H7 (cell line): ENCODE results near the gene RASGEF1B. TPM values are rescaled to one million over a fixed set of nuclear protein-coding genes. Genes with fewer than 3 reads are reported as not detected.

Experiments
- DNase-seq: peaks from one replicate; pipeline ENCODE4 v3.0.0; 2012
- H3K27me3 ChIP-seq: 2 replicates; pipeline ENCODE4 v1.6.0; 2011; ENCODE audit warnings: mild to moderate bottlenecking, low read length; ENCODE audit not compliant: control insufficient read depth, insufficient read depth
- H3K36me3 ChIP-seq: replicated peaks from 2 replicates; pipeline ENCODE4 v1.5.1; 2011; ENCODE audit warnings: low read length; ENCODE audit not compliant: control insufficient read depth, insufficient read depth
- H3K4me3 ChIP-seq: 2 replicates; pipeline ENCODE4 v1.5.1; 2011; ENCODE audit warnings: low read depth, mild to moderate bottlenecking, control low read depth, low read length, moderate library complexity; ENCODE audit not compliant: insufficient read depth
- total RNA-seq: library from RNA; depleted of rRNA; stranded (reverse); fragments of >200 nt; shearing (Covaris generic); gene quantifications from 2 replicates; pipeline ENCODE4 v1.2.3, GENCODE V29; 2014

Gene RASGEF1B
- total RNA-seq, 1 experiment from 2014 or later: 4.0 TPM

DNA sequence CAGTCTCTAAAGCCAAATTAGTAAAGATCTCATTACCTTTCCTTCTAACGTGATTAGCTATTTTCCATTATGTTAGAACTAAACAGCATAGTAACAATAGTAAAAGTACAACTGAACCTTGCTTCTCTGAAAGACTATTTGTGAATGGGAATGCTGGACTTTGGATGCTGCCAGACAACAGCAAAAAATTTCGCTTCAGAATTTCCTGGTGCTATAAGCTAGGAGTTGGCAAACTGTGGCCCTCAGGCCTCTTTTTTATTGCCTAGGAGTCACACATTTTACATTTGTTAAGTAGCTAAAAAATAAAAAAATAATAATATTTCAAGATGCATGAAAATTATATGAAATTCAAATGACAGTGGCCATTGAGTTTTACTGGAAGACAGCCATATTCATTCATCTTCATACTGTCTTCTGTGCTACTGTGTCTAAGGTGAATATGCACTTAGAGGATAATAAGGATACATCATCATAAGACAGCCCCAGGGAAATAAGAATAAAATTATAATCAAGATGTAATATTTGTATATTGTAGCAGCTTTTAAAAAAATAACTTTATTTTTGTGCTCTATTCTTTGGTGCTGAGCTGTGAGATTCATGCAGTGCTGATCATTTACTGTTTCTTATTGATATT is 34.6 kb downstream of the RASGEF1B start:
- Histone ChIP-seq H3K4me3 (no peak overlapping the region), H3K36me3 (no peaks in the 10 kb centered on the region), H3K27me3 (no peaks in the 10 kb centered on the region)
- DNase-seq: no peak

DNA sequence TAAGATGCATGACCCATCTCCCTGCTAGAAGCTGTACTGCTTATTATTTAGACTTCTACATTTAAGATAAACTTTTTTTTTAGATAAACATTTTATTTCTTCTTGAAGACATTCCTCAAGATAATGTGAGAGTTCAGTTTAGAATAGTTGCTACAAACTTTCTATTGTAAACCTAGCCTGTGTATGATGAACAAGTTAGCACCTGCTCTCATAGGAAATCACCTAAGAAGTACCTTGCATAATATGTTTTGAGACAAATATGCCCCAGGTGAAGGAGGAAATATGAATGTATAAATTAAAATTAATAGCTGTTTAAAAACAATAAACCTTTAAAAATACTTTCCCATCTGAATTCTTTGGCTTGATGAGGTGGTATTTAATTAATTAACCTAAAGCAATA is 35.6 kb downstream of the RASGEF1B start:
- Histone ChIP-seq H3K27me3 (no peaks in the 10 kb centered on the region), H3K36me3 (no peaks in the 10 kb centered on the region)
- DNase-seq: no peak

DNA sequence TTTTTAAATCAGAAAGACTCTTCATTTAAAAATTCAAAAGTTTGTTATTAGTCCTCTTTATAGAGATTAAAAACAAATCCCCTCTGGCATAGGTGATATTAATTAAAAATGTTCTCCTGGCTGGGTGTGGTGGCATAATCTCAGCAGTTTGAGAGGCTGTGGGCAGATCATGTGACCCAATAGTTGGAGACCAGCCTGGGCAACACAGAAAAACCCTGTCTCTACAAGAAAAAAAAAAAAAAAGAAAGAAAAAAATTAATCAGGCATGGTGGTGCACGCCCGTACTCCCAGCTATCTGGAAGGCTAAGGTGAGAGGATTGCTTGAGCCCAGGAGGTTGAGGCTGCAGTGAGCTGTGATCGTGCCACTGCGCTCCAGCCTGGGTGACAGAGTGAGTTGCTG is 38.9 kb downstream of the RASGEF1B start:
- H3K27me3 ChIP-seq: no peaks in the 10 kb centered on the region
- DNase-seq: no peak
- H3K4me3 ChIP-seq: no peak overlapping the region
- no peaks in the 10 kb centered on the region for H3K36me3 ChIP-seq

More for the DNA sequence above, 35.6 kb downstream of the RASGEF1B start:
- H3K4me3 ChIP-seq: no peak overlapping the region

DNA sequence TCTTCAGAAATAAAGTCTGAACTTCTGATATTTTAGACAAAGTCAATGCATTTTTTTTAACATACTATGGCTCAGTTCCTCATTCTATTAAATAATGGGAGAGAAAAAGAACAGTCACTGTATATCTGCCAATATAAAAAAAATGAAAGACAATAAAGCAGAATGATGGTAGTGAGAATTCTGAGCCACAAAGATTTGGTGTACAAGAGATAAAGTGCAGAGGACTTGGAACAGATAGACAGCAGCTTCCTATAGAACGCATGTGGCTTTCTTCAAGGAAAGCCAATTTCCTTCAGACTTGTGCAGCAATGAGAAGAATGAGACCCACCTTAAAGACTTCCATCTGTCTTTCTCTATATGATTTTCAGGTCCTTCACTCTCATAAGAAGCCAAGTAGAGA is 39.7 kb downstream of the RASGEF1B start:
- DNase-seq: no peak
- H3K36me3 ChIP-seq: no peaks in the 10 kb centered on the region
- no peaks in the 10 kb centered on the region for H3K27me3 ChIP-seq
- no peak overlapping the region for H3K4me3 ChIP-seq

DNA sequence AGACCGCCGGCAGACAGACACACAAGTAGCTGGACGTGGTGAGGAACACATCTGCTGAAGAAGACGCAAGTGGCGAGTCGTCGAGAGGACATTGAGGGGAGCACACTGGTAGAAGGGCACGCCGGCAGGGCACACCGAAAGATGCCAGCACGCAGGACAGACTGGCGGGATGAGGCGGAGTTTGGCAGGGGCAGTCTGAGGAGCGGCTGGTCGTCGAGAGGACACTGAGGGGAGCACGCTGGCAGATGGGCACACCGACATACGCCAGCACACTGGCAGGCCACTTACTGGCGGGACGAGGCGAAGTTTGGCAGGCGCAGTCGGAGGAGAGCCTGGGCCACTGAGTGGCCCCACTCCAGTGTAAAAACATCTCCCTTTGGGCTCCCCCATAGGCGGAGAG is 42.1 kb downstream of the RASGEF1B start:
- Histone ChIP-seq H3K27me3 (no peaks in the 10 kb centered on the region), H3K36me3 (no peaks in the 10 kb centered on the region), H3K4me3 (no peak overlapping the region)
- no peak for DNase-seq

DNA sequence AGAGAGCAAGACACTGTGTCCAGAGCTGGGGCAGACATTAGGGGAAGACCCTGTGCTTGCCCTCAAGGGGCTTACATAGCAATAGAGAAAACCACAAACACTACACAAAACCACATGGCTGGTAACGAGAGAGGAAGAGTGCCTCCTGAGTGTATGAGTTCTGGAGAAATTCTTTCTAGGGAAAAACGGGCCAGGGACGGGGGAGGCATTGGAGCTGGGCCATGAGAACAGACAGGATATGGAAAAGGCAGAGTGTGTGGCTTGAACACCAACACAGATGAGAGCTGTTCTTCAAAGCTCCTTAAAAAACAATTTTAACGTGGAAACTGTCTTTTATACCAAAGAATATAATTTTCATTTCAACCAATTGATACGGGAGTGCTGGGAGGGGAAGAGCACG is 42.7 kb downstream of the RASGEF1B start:
- Histone ChIP-seq H3K36me3 (no peaks in the 10 kb centered on the region), H3K4me3 (no peak overlapping the region), H3K27me3 (no peaks in the 10 kb centered on the region)
- no peak for DNase-seq

DNA sequence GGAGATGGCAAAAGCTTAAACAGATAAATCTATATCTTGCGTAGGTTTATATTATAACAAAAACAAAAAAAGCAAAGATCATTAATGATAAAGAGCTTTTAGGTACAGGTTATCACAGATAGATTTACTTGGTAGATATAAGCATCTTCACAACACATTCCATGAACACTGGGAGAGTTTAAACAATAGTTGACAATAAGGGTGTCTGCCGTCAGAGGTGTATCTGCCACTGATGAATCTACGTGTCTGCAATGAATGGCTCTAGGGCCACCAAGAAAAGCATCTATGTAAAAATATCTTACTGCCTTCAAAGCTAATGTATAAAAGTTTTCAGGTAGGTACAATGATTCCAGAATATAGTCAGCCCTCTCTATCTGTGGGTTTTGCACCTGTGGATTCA is 43.7 kb downstream of the RASGEF1B start:
- Histone ChIP-seq H3K27me3 (no peaks in the 10 kb centered on the region), H3K4me3 (no peak overlapping the region), H3K36me3 (no peaks in the 10 kb centered on the region)
- DNase-seq: no peak

DNA sequence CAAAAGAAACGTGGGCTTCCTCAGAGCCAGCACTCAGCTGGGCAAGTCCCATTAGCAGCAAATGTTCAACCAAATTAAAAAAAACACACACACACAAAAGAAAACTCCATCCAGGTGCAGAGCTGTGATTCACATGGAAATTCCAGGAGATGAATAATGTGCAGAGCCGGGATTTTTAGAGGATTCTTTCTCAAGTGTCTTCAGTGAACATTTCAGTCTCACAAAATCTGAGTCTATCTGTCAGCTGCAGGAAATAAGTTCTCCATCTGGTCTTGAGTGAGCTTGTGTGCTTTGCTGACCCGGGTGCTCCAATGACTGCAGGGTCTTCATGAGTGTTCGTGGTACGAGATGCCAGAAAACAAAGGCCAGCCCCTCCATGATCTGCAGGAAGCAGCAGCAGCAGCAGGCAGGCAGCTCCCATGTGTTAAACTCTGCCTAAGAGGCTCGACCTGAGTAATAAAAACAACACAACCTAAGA is 44.3 kb downstream of the RASGEF1B start:
- peak; percentile 49 for DNase-seq
- Histone ChIP-seq H3K4me3 (no peak overlapping the region), H3K36me3 (no peaks in the 10 kb centered on the region), H3K27me3 (no peaks in the 10 kb centered on the region)

DNA sequence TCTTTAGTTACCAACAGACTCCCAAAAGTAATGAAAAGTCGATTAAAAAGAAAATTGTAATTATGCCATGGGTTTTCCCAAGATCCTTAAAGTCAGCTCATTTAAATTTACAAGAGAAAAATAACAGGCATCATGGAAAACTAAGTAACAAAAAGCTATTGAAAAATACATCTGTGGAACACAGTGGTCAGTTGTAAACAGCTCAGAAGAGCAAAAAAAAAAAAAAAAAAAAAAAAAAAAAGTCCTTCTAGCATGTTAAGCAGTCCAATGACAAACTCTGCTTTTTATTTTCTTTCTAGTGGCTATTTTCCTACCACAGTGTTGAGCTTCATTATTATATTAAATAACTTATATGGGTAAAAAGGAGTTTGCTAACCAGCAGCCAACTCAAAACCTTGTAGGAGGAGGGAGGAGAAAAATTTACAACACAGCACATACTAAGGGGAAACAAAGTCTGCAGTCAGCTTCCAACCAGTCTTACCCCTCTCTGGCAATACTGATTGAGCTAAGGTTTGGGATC is 44.9 kb downstream of the RASGEF1B start:
- Histone ChIP-seq H3K36me3 (no peaks in the 10 kb centered on the region), H3K4me3 (no peak overlapping the region), H3K27me3 (no peaks in the 10 kb centered on the region)
- DNase-seq: no peak

DNA sequence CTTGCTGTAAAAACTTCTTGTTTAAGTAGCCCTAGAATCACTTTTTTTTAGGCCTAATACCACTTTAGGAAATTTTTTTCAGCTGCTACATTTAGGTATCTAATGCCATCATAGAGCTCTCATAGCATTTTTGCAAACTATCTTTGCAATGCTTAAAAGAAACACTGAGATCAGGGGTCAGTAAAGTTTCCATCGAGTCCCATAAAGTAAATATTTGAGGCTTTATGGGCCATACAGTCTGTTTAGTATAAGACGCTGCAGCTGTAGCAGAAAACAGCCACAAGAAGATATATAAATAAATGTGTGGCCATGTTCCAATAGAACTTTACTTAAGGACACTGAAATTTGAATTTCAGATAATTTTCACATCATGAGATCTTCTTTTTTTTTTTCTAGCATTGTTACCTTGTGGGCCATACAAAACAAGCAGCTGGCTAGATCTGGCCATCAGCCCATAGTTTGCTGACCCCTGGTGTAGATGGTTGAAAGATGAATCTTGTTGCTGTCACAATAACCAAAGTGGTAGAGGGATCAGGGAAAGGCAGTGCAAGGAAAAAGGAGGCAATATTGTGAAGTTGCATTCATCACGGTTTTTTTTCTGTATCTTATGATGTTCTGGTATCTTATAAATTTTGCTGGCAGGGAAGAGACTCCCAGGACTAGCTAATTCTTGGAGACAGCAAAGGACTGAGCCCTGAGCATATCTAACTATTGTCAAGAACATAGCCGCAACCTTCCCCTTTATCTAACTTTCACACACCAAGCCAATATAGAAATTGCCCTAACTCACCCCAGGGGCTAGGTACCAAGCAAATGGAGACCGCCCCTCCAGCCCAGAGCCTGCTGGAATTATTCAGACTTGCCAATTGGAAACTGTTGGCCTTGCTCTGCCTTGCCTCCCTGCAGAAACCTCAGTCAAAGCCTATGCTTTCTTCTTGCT is 46.6 kb downstream of the RASGEF1B start:
- no peak for DNase-seq
- no peaks in the 10 kb centered on the region for H3K27me3 ChIP-seq
- no peak overlapping the region for H3K4me3 ChIP-seq
- H3K36me3 ChIP-seq: no peaks in the 10 kb centered on the region

DNA sequence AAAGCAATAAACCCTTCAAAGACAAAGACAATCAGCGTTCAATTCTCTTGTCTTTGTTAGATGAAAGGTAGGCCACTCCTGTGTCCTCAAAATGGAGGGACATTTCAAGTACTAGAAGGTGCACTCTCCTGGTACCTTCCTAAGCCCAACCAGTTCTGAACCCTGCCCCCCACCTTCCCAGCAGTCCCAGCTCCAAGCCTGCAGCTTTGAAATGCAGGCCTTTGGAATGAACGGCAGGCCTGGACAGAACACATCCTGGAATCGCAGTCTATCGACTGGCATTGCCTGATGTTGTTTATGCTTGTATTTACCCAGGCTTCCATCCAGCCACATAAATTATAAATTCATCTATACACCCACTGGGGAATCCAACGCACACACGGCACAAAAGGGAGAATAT is 47.4 kb downstream of the RASGEF1B start:
- no peak for DNase-seq
- Histone ChIP-seq H3K4me3 (no peak overlapping the region), H3K27me3 (no peaks in the 10 kb centered on the region), H3K36me3 (no peaks in the 10 kb centered on the region)

DNA sequence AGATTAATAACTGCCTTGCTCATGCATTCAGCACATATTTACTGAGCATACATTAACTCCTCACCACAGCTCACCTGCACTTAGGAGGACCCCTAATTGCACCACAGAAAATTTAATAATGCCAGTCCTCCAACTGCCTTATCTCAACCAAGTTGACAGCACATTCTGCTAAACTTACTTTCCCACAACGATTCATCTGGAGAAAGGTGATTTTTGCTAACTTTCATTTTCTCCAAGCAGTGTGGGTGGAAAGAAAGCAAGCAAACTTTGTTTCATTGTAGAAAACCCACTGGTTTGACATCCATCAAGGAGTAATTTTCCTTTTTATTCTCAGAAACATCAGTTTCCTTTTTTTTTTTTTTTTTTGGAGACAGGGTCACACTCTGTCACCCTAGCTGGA is 49.1 kb downstream of the RASGEF1B start:
- Histone ChIP-seq H3K27me3 (no peaks in the 10 kb centered on the region), H3K36me3 (no peaks in the 10 kb centered on the region), H3K4me3 (no peak overlapping the region)
- no peak for DNase-seq

DNA sequence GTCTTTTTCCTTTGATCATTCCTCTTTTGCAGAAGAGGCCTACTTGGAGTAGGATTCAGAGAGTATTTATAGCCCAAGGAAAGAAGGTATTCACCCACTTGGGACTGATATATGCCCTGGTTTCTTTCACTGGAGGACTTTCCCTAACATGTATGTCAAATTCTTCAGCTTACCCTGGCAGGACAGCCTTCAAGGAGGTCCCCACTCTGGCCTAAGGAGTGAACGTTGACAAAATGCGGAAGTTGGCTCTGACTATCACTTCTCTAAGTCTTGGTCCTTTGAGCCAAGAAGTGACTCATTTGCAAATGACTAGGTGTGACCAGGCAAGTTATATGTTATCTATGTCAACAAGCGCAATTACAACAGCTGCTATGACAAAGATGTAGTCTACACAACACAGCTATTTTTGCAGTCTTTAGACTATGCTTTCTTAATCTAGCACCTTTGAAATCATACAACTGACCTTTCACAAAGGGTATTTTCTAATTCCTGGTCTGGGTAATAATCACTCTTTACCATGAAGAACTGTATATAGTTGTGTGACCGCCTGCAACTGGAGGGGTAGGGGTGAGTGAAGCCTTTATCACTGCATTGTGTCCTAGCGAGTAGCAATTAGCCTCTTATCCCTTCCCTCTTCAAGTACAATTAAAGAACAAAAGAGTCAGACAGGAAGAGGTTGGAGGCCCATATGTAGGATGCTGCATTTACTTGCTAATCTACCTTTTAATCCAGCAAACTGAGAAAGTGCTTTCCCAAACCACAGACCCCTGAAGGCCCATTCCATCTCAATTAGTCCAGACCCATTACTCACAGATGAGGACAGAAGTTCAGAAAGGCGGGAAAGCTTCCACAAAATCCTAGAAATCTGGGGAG is 50.1 kb downstream of the RASGEF1B start:
- no peak overlapping the region for H3K4me3 ChIP-seq
- no peaks in the 10 kb centered on the region for H3K36me3 ChIP-seq
- DNase-seq: no peak
- no peaks in the 10 kb centered on the region for H3K27me3 ChIP-seq

DNA sequence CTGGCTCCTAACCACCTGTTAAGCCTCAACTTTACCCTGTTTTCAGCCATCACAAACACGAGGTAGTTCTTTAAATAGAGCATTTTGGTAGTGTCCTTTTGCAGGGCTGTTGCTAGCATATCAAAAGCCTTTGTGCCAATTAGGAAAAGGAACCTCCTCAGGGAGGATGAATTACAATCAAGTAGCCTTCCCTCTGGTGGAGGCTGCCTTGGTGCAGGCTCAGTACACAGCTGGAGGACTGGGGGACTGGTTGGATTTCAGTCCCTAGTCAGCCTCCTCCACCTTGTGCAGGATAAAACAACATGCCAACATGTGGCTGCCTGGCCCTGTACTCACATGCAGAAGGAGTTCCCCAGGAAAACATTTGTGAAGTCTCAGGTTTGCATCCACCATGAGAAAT is 53.1 kb downstream of the RASGEF1B start:
- H3K4me3 ChIP-seq: no peak overlapping the region

More for the DNA sequence above, 53.1 kb downstream of the RASGEF1B start:
- Histone ChIP-seq H3K36me3 (no peaks in the 10 kb centered on the region), H3K27me3 (no peaks in the 10 kb centered on the region)
- DNase-seq: no peak
